SU-DHL-6 (cell line): ENCODE results near the gene MAPK6.

Experiments used
- H2AFZ ChIP-seq: fragments of 200-600 bp; sonication (generic); 2 replicates; pipeline ENCODE4 v1.6.1; 2014; ENCODE audit warnings: low read depth, mild to moderate bottlenecking, moderate library complexity, mixed read lengths, antibody characterized with exemption, low read length; ENCODE audit not compliant: severe bottlenecking
- H3F3A ChIP-seq: fragments of 200-600 bp; shearing (Covaris generic); 2 replicates; pipeline ENCODE4 v1.6.0; 2016; ENCODE audit warnings: antibody characterized with exemption, mild to moderate bottlenecking; ENCODE audit not compliant: insufficient read depth
- H3K27ac ChIP-seq: fragments of 200-600 bp; sonication (generic); 2 replicates; pipeline ENCODE4 v1.5.1; 2016; ENCODE audit warnings: low read depth, mild to moderate bottlenecking, low read length, moderate library complexity, mixed read lengths
- H3K27me3 ChIP-seq: fragments of 200-600 bp; sonication (generic), shearing (Covaris generic); 2 replicates; pipeline ENCODE4 v1.6.0; 2014; ENCODE audit warnings: mild to moderate bottlenecking, low read length
- H3K36me3 ChIP-seq: fragments of 200-600 bp; sonication (generic); 2 replicates; pipeline ENCODE4 v1.6.1; 2014; ENCODE audit warnings: mild to moderate bottlenecking, low read length, mixed read lengths
- H3K4me2 ChIP-seq: fragments of 300-600, 200-600 bp; shearing (Covaris generic), sonication (generic); 2 replicates; pipeline ENCODE4 v1.6.0; 2014; ENCODE audit warnings: low read length, low read depth, mild to moderate bottlenecking; ENCODE audit not compliant: poor library complexity, severe bottlenecking
- H3K4me3 ChIP-seq: fragments of 200-600 bp; sonication (generic); 2 replicates; pipeline ENCODE4 v1.5.1; 2014; ENCODE audit warnings: antibody characterized with exemption, low read length, mild to moderate bottlenecking, mixed read lengths; ENCODE audit not compliant: insufficient read depth, poor library complexity, severe bottlenecking
- H3K79me2 ChIP-seq: fragments of 200-600 bp; sonication (generic); 2 replicates; pipeline ENCODE4 v1.6.1; 2014; ENCODE audit warnings: mild to moderate bottlenecking, low read length, moderate library complexity; ENCODE audit not compliant: insufficient read depth
- H3K9ac ChIP-seq: fragments of 200-600 bp; sonication (generic); 2 replicates; pipeline ENCODE4 v1.7.0; 2014; ENCODE audit warnings: mild to moderate bottlenecking, low read length
- H3K9me2 ChIP-seq: fragments of 200-600 bp; sonication (generic); replicated peaks from 2 replicates; pipeline ENCODE4 v1.6.1; 2014; ENCODE audit warnings: low read length; ENCODE audit not compliant: insufficient read depth
- H3K9me3 ChIP-seq: fragments of 200-600 bp; sonication (generic); 2 replicates; pipeline ENCODE4 v1.6.1; 2014; ENCODE audit warnings: low read length, mixed read lengths; ENCODE audit not compliant: insufficient read depth
- H4K20me1 ChIP-seq: fragments of 200-600 bp; sonication (generic); 2 replicates; pipeline ENCODE4 v1.6.1; 2014; ENCODE audit warnings: low read depth, mild to moderate bottlenecking, antibody characterized with exemption, low read length, moderate library complexity, mixed read lengths
- EZH2phosphoT487 ChIP-seq: fragments of 200-600 bp; sonication (generic), shearing (Covaris generic); conservative IDR thresholded peaks from 2 replicates; pipeline ENCODE4 v1.6.1; 2018; ENCODE audit warnings: mild to moderate bottlenecking, antibody characterized with exemption, low read length, moderate library complexity, mixed read lengths
- TF ChIP-seq, protein P1 (sequence below): fragments of 200-600 bp; sonication (generic); IDR thresholded peaks from one replicate; pipeline ENCODE4 v1.5.1; 2017; ENCODE audit warnings: antibody characterized with exemption, mild to moderate bottlenecking, low read length, moderate library complexity; ENCODE audit not compliant: insufficient read depth, poor library complexity, severe bottlenecking

MAPK6 gene

DNA sequence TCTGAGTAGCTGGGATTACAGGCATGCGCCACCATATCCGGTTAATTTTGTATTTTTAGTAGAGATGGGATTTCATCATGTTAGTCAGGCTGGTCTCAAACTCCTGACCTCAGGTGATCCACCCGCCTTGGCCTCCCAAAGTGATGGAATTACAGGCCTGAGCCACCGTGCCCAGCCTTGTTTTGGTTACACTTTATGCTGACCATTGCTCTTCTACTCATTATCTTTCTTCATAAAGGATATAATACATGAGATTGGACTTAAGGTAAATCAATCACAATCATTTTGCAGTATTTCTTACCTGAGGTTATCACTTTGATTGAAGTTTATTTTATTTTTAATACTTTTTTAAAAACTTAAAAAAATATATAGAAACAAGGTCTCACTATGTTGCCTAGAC, 45.2 kb upstream of the MAPK6 start:
- TF ChIP-seq, protein P1, sequence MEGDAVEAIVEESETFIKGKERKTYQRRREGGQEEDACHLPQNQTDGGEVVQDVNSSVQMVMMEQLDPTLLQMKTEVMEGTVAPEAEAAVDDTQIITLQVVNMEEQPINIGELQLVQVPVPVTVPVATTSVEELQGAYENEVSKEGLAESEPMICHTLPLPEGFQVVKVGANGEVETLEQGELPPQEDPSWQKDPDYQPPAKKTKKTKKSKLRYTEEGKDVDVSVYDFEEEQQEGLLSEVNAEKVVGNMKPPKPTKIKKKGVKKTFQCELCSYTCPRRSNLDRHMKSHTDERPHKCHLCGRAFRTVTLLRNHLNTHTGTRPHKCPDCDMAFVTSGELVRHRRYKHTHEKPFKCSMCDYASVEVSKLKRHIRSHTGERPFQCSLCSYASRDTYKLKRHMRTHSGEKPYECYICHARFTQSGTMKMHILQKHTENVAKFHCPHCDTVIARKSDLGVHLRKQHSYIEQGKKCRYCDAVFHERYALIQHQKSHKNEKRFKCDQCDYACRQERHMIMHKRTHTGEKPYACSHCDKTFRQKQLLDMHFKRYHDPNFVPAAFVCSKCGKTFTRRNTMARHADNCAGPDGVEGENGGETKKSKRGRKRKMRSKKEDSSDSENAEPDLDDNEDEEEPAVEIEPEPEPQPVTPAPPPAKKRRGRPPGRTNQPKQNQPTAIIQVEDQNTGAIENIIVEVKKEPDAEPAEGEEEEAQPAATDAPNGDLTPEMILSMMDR, result no peak
- no peak for TF ChIP-seq EZH2phosphoT487
- H3K9me3 ChIP-seq, result no peaks in the 10 kb centered on the region
- no peaks in the 10 kb centered on the region for H3F3A ChIP-seq
- no peak overlapping the region for H3K9ac ChIP-seq
- H3K79me2 ChIP-seq, result peaks cover 28% of the 10 kb centered on the region
- no peak overlapping the region for H3K4me3 ChIP-seq
- no peak overlapping the region for H2AFZ ChIP-seq
- no peak overlapping the region for H3K27ac ChIP-seq
- H3K4me2 ChIP-seq, result no peak overlapping the region
- no peaks in the 10 kb centered on the region for H3K36me3 ChIP-seq
- no peaks in the 10 kb centered on the region for H3K27me3 ChIP-seq
- H3K9me2 ChIP-seq, result no peaks in the 10 kb centered on the region
- no peaks in the 10 kb centered on the region for H4K20me1 ChIP-seq

DNA sequence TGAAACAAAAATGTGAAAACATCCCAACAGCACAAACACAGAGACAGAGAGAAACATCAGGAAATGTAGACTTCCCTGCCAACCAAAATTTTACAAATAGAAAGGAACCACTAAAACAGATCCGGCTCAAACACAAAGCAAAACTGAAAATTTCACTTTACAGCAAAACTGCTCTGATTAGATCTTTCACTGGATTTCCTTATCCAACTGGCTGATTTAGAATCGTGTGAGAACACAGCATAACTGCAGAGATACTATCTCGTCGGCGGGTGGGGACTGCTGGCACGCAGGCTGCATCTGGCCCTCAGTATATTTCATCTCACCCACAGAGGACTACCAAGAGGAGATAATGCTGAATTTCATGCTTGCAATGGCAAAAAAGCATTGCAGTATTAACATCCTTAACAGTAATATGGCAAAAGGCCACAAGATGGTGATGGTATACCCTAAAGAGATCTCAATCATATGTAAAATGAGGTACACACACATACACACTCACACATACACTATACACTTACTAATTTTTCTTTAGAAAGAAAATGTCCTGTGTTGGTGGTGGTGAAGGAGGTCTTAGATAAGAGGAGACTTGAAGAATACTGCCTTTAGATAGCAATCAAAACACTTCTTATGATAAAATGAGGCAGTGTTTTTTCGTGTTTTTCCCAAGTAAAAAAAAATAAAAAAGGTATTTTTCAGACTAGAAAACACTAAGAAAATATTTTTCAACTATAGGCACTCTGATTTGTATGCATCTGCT, 36.8 kb upstream of the MAPK6 start:
- no peaks in the 10 kb centered on the region for H3F3A ChIP-seq
- no peak overlapping the region for H3K4me3 ChIP-seq
- H3K27me3 ChIP-seq, result no peaks in the 10 kb centered on the region
- H4K20me1 ChIP-seq, result no peaks in the 10 kb centered on the region
- no peaks in the 10 kb centered on the region for H3K9me3 ChIP-seq
- no peaks in the 10 kb centered on the region for H3K36me3 ChIP-seq
- TF ChIP-seq, protein P1, result peak; percentile 60
- no peak for TF ChIP-seq EZH2phosphoT487
- H3K9me2 ChIP-seq, result no peaks in the 10 kb centered on the region
- H3K27ac ChIP-seq, result no peak overlapping the region
- 0 out of 2 replicates have a peak overlapping the region, but pooled peaks have one; percentile 10 for H3K9ac ChIP-seq
- H3K4me2 ChIP-seq, result peak overlapping the region; percentile 26
- no peaks in the 10 kb centered on the region for H3K79me2 ChIP-seq
- peak overlapping the region; percentile 64 for H2AFZ ChIP-seq

DNA sequence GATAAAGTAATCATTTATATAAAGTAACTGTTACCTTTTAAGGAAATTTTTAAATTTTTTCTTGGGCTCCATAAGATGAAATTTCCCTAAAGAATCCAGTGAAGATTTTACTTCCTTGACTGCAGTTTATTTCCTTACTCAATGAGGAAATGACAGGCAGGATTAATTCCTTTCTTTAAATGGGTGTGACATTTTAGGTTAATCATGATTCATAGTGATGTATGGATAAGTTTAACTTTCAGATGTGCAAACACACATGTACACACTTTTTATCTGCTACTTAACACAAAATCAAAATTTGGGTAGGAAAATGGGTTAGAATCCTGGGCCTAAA, 36.3 kb upstream of the MAPK6 start:
- Histone ChIP-seq H3K27me3 (no peaks in the 10 kb centered on the region), H3K36me3 (no peaks in the 10 kb centered on the region), H3K9me3 (no peaks in the 10 kb centered on the region), H3K9ac (no peak overlapping the region), H3K79me2 (no peaks in the 10 kb centered on the region), H3K9me2 (no peaks in the 10 kb centered on the region), H3F3A (no peaks in the 10 kb centered on the region), H3K4me2 (no peak overlapping the region), H3K27ac (no peak overlapping the region), H3K4me3 (no peak overlapping the region), H2AFZ (no peak overlapping the region), H4K20me1 (no peaks in the 10 kb centered on the region)
- TF ChIP-seq, protein P1, result no peak
- TF ChIP-seq EZH2phosphoT487, result no peak
